22Rv1 (cell line): ENCODE results near the gene DEPDC1.

Experiments
- ZFX ChIP-seq: fragments of 450-650 bp; IDR thresholded peaks from 2 replicates; pipeline ENCODE4 v1.6.1; 2017; ENCODE audit warnings: antibody characterized with exemption, borderline replicate concordance
- TF ChIP-seq, protein P1 (sequence below): fragments of 450-650 bp; IDR thresholded peaks from 2 replicates; pipeline ENCODE4 v1.5.1; 2017; ENCODE audit warnings: mild to moderate bottlenecking

DNA sequence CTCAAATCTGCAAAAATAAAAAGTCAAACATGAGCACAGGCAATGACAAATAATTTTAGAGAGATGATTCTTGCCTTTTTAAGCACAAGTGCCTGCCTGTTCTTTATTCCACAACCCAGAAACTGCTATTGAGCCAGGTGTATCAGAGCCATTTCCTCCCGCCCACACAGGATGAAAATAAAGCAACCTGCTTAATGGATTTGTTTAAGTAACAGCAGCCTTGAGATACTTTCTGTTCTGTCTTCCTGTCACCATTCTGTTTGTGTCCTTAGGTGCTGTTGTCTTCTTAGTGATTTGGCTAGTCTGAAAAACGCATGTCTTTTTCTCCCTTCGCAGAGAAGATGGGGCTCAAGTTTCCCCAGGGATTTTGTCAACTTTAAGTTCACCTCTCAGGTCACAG, 58.6 kb downstream of the DEPDC1 start:
- TF ChIP-seq, protein P1, sequence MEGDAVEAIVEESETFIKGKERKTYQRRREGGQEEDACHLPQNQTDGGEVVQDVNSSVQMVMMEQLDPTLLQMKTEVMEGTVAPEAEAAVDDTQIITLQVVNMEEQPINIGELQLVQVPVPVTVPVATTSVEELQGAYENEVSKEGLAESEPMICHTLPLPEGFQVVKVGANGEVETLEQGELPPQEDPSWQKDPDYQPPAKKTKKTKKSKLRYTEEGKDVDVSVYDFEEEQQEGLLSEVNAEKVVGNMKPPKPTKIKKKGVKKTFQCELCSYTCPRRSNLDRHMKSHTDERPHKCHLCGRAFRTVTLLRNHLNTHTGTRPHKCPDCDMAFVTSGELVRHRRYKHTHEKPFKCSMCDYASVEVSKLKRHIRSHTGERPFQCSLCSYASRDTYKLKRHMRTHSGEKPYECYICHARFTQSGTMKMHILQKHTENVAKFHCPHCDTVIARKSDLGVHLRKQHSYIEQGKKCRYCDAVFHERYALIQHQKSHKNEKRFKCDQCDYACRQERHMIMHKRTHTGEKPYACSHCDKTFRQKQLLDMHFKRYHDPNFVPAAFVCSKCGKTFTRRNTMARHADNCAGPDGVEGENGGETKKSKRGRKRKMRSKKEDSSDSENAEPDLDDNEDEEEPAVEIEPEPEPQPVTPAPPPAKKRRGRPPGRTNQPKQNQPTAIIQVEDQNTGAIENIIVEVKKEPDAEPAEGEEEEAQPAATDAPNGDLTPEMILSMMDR = no peak
- TF ChIP-seq ZFX = no peak
